ENCODE results near the gene DERA. TPM values are rescaled to one million over a fixed set of nuclear protein-coding genes. Genes with fewer than 3 reads are reported as not detected.
"Not testable (repeated sequence)": the region's sequence is repeated elsewhere in the genome, so short reads cannot be mapped to it uniquely, and the experiment has no call there.

DERA gene
- total and polyA plus RNA-seq, 2 experiments from 2014 or later = 57.2 to 64.7 TPM

GRCh38 chr12:15939111-15939510, 28.0 kb downstream of the DERA start:
- H3K4me3 ChIP-seq = no peak overlapping the region
- no peaks in the 10 kb centered on the region for H3K9me3 ChIP-seq (ENCODE audit: low read depth)
- no peak overlapping the region for H2AFZ ChIP-seq
- no peaks in the 10 kb centered on the region for H4K20me1 ChIP-seq (ENCODE audit: insufficient read depth, poor library complexity, severe bottlenecking)
- no peaks in the 10 kb centered on the region for H3K36me3 ChIP-seq (replicated peaks; ENCODE audit: insufficient read depth, low read depth)
- no peak overlapping the region for H3K4me2 ChIP-seq
- no peak for DNase-seq (ENCODE audit: low spot score)
- no peaks in the 10 kb centered on the region for H3K4me1 ChIP-seq (ENCODE audit: insufficient read depth)
- no peaks in the 10 kb centered on the region for H3K27me3 ChIP-seq
- H3K79me2 ChIP-seq = peaks cover 63% of the 10 kb centered on the region
- TF ChIP-seq EZH2 (IDR thresholded peaks at IDR 0.05; ENCODE audit: borderline replicate concordance) = no peak
- TF ChIP-seq CTCF (IDR thresholded peaks at IDR 0.05; ENCODE audit: poor library complexity) = no peak
- no peak for TF ChIP-seq EZH2phosphoT487 (IDR thresholded peaks at IDR 0.05; ENCODE audit: low read depth, severe bottlenecking, unreplicated experiment)
- H3K27ac ChIP-seq = no peak overlapping the region
- WGBS (ENCODE audit: low lambda C conversion rate, missing lambda C conversion rate) = 100% methylated on average over 1 of the region's 1 CpG
- H3K9me2 ChIP-seq (replicated peaks; ENCODE audit: insufficient read depth) = no peaks in the 10 kb centered on the region

DNA sequence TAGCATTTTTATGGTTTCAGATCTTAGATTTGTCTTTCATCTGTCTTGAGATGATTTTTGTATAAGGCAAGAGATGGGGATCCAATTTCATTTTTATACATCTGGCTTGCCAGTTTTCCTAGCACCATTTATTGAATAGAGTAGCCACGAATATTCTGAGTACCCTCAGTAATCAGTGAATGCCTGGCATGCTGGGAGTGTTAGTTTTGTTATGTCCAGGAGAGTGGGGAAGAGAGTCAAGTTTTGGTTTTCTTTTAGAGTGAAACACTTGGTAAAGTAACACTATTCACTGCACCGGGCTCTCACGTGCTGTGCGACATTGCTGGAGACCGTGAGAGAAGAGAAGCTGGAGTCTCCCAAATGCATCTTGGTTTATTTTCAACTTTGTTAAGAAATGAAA, 31.3 kb downstream of the DERA start:
- H3K4me2 ChIP-seq = no peak overlapping the region
- WGBS (ENCODE audit: low lambda C conversion rate, missing lambda C conversion rate) = 88% methylated on average over 5 of the region's 5 CpGs
- peaks cover 66% of the 10 kb centered on the region for H3K79me2 ChIP-seq
- H3K27ac ChIP-seq = no peak overlapping the region
- H3K4me1 ChIP-seq (ENCODE audit: insufficient read depth) = no peaks in the 10 kb centered on the region
- no peak overlapping the region for H2AFZ ChIP-seq
- TF ChIP-seq CTCF (IDR thresholded peaks at IDR 0.05; ENCODE audit: poor library complexity) = no peak
- no peaks in the 10 kb centered on the region for H3K9me3 ChIP-seq (ENCODE audit: low read depth)
- H3K27me3 ChIP-seq = no peaks in the 10 kb centered on the region
- H3K36me3 ChIP-seq (replicated peaks; ENCODE audit: insufficient read depth, low read depth) = no peaks in the 10 kb centered on the region
- no peak overlapping the region for H3K4me3 ChIP-seq
- no peaks in the 10 kb centered on the region for H4K20me1 ChIP-seq (ENCODE audit: insufficient read depth, poor library complexity, severe bottlenecking)
- DNase-seq (ENCODE audit: low spot score) = no peak
- no peaks in the 10 kb centered on the region for H3K9me2 ChIP-seq (replicated peaks; ENCODE audit: insufficient read depth)

GRCh38 chr12:15943519-15943918, 32.4 kb downstream of the DERA start:
- H3K9me3 ChIP-seq (ENCODE audit: low read depth); H3K27ac ChIP-seq; H3K9me2 ChIP-seq (replicated peaks; ENCODE audit: insufficient read depth); DNase-seq (ENCODE audit: low spot score); H3K27me3 ChIP-seq; H3K4me2 ChIP-seq; H2AFZ ChIP-seq; H3K4me3 ChIP-seq; H3K4me1 ChIP-seq (ENCODE audit: insufficient read depth); H3K36me3 ChIP-seq (replicated peaks; ENCODE audit: insufficient read depth, low read depth); H4K20me1 ChIP-seq (ENCODE audit: insufficient read depth, poor library complexity, severe bottlenecking): not testable (repeated sequence)
- H3K79me2 ChIP-seq = peaks cover 69% of the 10 kb centered on the region
- 94% methylated on average over 5 of the region's 5 CpGs for WGBS (ENCODE audit: low lambda C conversion rate, missing lambda C conversion rate)

DNA sequence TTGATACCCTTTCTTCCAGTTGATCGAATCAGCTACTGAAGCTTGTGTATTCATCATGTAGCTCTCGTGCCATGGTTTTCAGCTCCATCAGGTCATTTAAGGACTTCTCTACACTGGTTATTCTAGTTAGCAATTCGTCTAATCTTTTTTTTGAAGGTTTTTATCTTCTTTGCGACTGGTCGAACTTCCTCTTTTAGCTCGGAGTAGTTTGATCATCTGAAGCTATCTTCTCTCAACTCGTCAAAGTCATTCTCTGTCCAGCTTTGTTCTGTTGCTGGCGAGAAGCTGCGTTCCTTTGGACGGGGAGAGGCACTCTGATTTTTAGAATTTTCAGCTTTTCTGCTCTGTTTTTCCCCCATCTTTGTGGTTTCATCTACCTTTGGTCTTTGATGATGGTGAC, 37.3 kb downstream of the DERA start:
- WGBS (ENCODE audit: low lambda C conversion rate, missing lambda C conversion rate) = 95% methylated on average over 10 of the region's 10 CpGs
- H3K36me3 ChIP-seq (replicated peaks; ENCODE audit: insufficient read depth, low read depth); H3K4me3 ChIP-seq; H3K9me2 ChIP-seq (replicated peaks; ENCODE audit: insufficient read depth); H4K20me1 ChIP-seq (ENCODE audit: insufficient read depth, poor library complexity, severe bottlenecking); H3K27me3 ChIP-seq; H3K4me2 ChIP-seq; H2AFZ ChIP-seq; H3K9me3 ChIP-seq (ENCODE audit: low read depth); H3K4me1 ChIP-seq (ENCODE audit: insufficient read depth); DNase-seq (ENCODE audit: low spot score); H3K27ac ChIP-seq: not testable (repeated sequence)
- H3K79me2 ChIP-seq = peaks cover 60% of the 10 kb centered on the region

DNA sequence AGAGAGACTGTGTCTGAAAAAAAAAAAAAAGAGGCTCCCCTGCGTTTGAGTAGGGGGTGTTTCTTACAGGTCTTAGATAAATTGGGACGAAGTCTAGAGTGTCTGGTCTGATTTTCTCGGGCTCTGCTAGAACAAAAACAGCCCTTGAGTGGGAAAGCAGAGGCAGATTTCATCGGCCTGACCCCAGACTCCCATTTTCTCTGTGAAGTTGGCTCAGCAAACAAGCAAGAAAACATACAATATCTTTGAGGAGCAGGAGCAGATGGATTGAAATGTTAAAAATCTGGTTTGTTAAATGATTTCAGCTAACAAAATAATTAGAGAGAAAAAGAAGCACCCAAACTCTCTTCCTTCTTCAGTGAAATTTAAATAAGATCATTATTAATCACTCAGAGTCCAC, 44.1 kb downstream of the DERA start:
- WGBS (ENCODE audit: low lambda C conversion rate, missing lambda C conversion rate) = 73% methylated on average over 4 of the region's 4 CpGs
- Histone ChIP-seq H3K27me3 (no peaks in the 10 kb centered on the region), H3K36me3 (replicated peaks; ENCODE audit: insufficient read depth, low read depth) (no peaks in the 10 kb centered on the region), H3K4me1 (ENCODE audit: insufficient read depth) (no peaks in the 10 kb centered on the region), H3K9me3 (ENCODE audit: low read depth) (no peaks in the 10 kb centered on the region), H2AFZ (no peak overlapping the region), H3K9me2 (replicated peaks; ENCODE audit: insufficient read depth) (no peaks in the 10 kb centered on the region), H3K27ac (peak overlapping the region; percentile 71), H3K4me2 (no peak overlapping the region), H3K4me3 (no peak overlapping the region), H3K79me2 (peaks cover 28% of the 10 kb centered on the region), H4K20me1 (ENCODE audit: insufficient read depth, poor library complexity, severe bottlenecking) (no peaks in the 10 kb centered on the region)
- no peak for TF ChIP-seq EZH2 (IDR thresholded peaks at IDR 0.05; ENCODE audit: borderline replicate concordance)
- no peak for TF ChIP-seq EZH2phosphoT487 (IDR thresholded peaks at IDR 0.05; ENCODE audit: low read depth, severe bottlenecking, unreplicated experiment)
- no peak for TF ChIP-seq CTCF (IDR thresholded peaks at IDR 0.05; ENCODE audit: poor library complexity)
- DNase-seq (ENCODE audit: low spot score) = no peak

All from hepatocyte (in vitro differentiated cells).